NT2/D1 (cell line): ENCODE results near the gene PDILT.
"Not testable (repeated sequence)": the region's sequence is repeated elsewhere in the genome, so short reads cannot be mapped to it uniquely, and the experiment has no call there.

Source experiments
- YY1 ChIP-seq: IDR thresholded peaks from 2 replicates; pipeline ENCODE4 v1.6.1; 2011; ENCODE audit not compliant: insufficient read length, insufficient read depth
- ZNF274 ChIP-seq: IDR thresholded peaks from 2 replicates; pipeline ENCODE4 v1.6.1; 2011; ENCODE audit warnings: mild to moderate bottlenecking, low read depth, low read length

DNA sequence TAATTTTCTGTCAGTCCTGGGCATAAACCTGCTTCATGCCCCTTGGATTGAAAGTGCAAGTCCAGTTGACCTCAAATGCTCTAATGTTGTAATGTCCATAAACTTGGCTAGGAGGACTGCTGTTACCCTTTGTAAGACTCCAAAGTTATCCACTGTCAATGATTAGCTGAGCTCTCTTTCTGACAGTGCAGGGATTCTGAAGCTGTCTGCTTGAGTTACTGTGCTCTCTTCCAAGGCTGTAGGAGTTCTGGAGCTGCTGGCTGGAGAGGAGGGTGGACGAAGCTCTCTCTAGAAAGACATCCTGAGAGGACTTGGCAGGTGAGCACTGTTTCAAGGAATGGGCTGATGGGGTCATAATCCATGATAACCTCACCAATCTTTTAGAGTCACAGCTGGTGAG is 46.8 kb upstream of the PDILT start, which contains the start of gene ACSM2A:
- TF ChIP-seq YY1, ZNF274: not testable (repeated sequence)
